HTERT RPE-1 (cell line): ENCODE data around the gene NME9.

Experiments
- in situ Hi-C: fragments of 300-500 bp; cut with MboI; formaldehyde crosslinking; loops from 4 replicates; pipeline ENCODE4 v1.14.3; 2020; ENCODE audit warnings: low sequenced_read_pairs

Gene NME9

GRCh38 chr3:138336454-138336999, 6.9 kb upstream of the NME9 start:
- in situ Hi-C loops: no loop called here

- in situ Hi-C loops: no loop called here
Observed at GRCh38 chr3:138334608-138335007, 5.0 kb upstream of the NME9 start.

DNA sequence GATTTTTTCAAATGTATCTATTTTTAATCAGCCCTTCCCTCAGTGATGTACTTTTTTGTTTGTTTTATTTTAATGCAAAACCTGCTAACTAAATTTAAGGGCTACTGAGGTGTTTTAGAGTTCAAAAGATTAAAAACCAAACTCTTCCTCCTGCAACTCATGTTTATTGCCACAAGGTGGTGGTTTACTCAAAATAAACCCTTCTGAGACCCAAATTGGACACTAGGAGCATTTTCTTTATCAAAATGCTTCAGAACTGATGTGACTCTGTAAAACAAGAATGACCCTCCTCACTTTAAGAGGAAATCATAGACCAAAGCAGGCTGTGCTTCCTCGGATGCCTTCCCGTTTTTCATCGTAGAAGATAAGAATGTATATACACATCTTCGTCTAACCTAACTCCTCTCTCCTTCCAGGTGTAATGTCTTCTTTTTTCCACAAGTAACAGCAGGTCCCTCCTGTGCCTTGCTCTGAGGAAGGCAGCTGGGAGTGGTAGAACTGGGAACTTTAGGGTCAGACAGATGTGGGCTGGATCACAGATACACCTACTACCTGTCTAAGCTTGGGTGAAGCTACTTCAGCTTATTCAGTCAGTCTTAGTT, 2.9 kb upstream of the NME9 start:
- in situ Hi-C loops: no loop called here

- in situ Hi-C loops: no loop called here
Observed at GRCh38 chr3:138331143-138331894, 1.7 kb upstream of the NME9 start.

- in situ Hi-C loops: no loop called here
Observed at GRCh38 chr3:138329984-138330293, 288 bp upstream of the NME9 start.

GRCh38 chr3:138328341-138328740, 1.3 kb downstream of the NME9 start:
- in situ Hi-C loops: no loop called here

DNA sequence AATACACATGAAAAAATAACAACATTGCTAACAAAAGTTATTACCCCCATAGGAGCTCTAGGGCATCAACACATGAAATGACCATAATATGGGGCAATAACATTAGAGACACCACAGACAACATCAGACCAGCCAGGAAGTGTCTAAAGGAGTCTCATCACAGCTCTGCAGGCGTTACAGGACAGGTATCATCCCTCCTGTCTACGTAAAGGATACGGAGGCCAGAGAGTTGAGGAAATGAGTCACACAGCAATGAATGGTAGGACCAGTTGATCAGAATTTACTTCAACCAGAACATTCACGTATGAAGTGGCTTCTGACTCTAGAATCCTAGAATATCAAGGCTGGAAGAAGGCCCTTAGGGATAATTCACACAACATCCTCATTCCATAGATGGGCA, 1.8 kb downstream of the NME9 start:
- in situ Hi-C loops: no loop called here

DNA sequence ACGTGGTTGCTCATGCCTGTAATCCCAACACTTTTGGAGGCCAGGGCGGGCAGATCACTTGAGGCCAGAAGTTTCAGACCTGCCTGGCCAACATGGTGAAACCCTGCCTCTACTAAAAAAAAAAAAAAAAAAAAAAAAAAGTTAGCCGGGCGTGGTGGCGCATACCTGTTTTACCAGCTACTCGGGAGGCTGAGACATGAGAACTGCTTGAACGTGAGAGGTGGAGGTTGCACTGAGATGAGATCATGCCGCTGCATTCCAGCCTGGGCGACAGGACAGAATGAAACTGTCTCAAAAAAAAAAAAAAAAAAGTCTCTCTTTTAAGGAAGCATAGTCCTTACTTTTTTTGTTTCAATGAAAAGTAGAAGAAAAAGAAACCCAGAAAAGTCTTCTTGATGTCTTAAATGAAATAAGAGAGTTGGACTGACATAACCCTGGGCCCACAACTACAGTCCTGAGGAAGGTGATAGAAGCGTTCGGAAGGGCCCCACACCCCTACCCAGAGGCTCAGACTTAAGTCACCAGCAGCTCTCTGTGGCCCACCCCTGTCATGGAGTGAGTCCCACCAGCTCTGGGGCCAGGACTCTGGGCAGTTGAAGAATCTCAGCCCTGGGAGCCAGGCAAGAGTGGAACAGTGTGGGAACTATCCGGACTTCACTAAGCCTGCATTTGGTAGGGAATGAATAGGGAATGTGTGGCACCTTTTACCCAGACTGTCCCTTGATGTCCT, 2.6 kb downstream of the NME9 start:
- in situ Hi-C loops: no loop called here

DNA sequence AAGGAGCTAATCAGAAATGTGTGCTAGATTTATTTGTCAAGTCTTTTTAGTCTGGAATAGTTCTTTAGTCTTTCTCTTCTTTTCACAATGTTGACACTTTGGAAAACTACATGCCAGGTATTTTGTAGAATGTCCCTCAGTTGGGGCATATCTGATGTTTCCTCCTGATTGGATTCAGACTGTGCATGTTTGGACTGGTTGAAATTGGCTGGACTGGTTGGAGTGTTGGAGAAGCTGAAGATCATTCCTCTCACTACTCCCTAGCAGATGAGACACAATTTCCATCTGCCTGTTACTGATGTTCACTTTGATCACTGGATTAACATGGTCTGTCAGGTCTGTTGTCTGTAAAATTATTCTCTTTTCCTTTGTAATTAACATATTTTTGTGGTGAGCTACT, 3.7 kb downstream of the NME9 start:
- in situ Hi-C loops: no loop called here

DNA sequence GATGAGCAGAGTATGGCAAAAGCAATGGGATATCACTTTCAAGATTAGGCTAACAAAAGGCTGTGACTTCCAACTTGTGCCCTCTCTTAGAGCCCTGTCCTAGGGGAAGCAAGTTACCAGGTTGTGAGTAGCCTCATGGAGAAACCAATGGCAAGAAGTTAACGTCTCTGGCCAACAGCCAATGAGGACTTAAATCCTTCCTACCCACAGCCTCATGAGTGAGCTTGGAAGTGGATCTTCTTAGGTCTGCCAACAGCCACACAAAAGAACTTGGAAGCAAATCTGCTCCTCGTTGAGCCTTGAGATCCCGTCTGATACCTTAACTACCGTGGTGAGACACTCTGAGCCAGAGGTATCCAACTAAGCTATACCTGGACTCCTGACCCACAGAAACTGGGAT, 5.7 kb downstream of the NME9 start:
- in situ Hi-C loops: no loop called here

GRCh38 chr3:138317687-138318086, 12.0 kb downstream of the NME9 start:
- in situ Hi-C loops: no loop called here

DNA sequence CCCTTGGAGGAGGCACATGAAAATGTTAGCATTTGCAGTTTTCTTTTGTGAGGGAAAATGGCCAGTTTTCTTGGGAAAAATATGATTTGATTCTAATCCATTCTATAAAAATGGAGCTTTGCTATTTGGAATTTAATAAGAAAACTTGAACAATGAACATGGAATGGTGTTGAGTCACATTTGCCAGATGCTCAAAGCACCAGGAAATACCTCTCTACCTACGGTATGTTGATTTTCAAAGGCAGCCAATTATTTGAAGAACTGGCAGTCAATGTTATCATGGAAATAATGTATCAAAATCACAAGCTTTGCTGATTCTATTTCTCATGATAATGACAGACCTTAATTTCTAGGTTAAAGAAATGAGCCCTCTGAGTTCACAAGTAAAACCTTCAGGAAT, 14.9 kb downstream of the NME9 start:
- in situ Hi-C loops: no loop called here

- in situ Hi-C loops: no loop called here
Observed at GRCh38 chr3:138310494-138310893, 19.2 kb downstream of the NME9 start.

DNA sequence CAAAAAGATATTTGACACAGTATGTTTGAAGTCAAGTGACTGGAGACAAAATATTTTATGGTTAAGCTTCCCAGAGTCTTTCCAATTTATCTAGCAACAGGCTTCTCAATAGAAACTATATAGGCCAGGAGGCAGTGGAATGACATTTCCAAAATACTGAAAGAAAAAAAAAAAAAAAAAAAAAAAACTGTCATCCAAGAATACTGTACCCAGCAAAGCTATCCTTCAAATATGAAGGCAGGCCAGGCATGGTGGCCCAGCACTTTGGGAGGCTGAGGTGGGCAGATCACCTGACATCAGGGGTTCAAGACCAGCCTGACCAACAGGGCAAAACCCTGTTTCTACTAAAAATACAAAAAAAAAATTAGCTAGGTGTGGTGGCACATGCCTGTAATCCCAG, 20.9 kb downstream of the NME9 start:
- in situ Hi-C loops: no loop called here

- in situ Hi-C loops: no loop called here
Observed at GRCh38 chr3:138307899-138308298, 21.8 kb downstream of the NME9 start.

DNA sequence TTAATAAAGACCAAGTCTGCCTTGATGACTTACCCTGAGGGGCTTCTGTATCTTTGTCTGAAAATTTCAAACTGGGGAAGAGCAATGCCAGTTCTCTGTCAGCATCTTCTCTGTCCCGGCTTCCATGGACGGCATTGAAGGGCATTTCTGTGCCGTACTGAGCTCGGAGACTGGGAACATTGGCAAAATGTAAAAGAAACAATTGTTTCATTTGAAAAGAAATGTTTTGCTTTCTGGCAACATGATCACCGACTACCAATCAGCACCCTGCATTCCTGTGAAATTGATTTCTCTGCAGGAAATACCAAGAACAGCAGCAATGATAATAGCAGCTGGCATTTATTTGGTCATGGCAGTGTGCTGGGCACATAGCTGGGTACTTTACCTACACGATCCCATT, 26.2 kb downstream of the NME9 start:
- in situ Hi-C loops: no loop called here

GRCh38 chr3:138300647-138301046, 29.0 kb downstream of the NME9 start:
- in situ Hi-C loops: no loop called here

GRCh38 chr3:138297876-138298275, 31.8 kb downstream of the NME9 start:
- in situ Hi-C loops: no loop called here

GRCh38 chr3:138297059-138297607, 32.5 kb downstream of the NME9 start:
- in situ Hi-C loops: no loop called here

DNA sequence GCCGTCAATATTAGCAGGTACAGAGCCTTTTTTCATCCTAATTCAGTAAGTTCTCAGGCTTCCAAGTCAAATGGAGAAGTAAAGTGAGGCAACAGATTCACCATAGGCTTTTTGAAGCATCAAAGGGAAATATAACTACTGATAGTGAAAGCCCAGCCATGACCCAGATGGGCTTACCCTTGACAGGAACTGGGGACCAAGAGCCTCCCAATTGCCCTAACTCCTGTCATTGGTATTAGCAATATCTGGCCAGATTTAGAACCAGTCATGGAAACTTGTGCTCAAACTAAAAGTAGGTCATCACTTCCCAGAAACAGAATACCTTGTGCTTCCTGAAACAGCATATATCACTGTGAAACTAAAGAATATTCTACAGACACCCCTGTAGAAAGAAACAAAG, 33.0 kb downstream of the NME9 start:
- in situ Hi-C loops: no loop called here

DNA sequence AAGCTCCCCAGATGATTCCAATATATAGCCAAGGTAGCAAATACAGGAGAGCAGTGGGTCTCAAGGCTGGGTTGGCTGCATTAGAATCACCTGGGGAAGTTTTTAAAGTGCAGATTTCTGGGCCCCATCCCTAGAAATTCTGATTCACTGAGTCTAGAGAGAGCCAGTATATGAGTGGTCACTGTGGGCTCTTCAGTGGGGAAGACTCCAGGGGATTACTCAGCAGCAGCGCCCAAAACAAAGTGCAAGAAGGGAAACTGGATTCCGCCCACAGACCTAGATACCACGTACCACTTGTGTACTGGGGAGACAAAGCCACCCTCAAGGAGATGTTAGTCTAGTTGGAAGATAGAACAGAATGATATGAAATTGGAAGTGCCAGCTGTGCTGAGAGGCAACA, 40.0 kb downstream of the NME9 start:
- in situ Hi-C loops: no loop called here

GRCh38 chr3:138289260-138289659, 40.4 kb downstream of the NME9 start:
- in situ Hi-C loops: no loop called here
